Neural crest cell (in vitro differentiated cells): ENCODE measurements around the gene EIF4A3. TPM values are rescaled to one million over a fixed set of nuclear protein-coding genes. Genes with fewer than 3 reads are reported as not detected.
"Not testable (repeated sequence)": the region's sequence is repeated elsewhere in the genome, so short reads cannot be mapped to it uniquely, and the experiment has no call there.

Experiments used
- DNase-seq: peaks from one replicate; pipeline ENCODE4 v3.0.0; 2021; ENCODE audit warnings: low read depth, mixed read lengths, low spot score
- H3K27ac Mint-ChIP-seq: one replicate; pipeline ENCODE4 v1.8.0; 2021; ENCODE audit warnings: mild to moderate bottlenecking, mixed read lengths; ENCODE audit not compliant: unreplicated experiment
- H3K27me3 Mint-ChIP-seq: 2 replicates; pipeline ENCODE4 v1.8.0; 2021; ENCODE audit warnings: low read depth, mild to moderate bottlenecking, mixed read lengths
- H3K36me3 Mint-ChIP-seq: 2 replicates; pipeline ENCODE4 v1.8.0; 2021; ENCODE audit warnings: low read depth, mild to moderate bottlenecking, mixed read lengths
- H3K4me1 Mint-ChIP-seq: 2 replicates; pipeline ENCODE4 v1.8.0; 2021; ENCODE audit warnings: mixed read lengths
- H3K4me3 Mint-ChIP-seq: one replicate; pipeline ENCODE4 v1.8.0; 2021; ENCODE audit warnings: mild to moderate bottlenecking, mixed read lengths
- H3K9me3 Mint-ChIP-seq: 2 replicates; pipeline ENCODE4 v1.8.0; 2021; ENCODE audit warnings: mixed read lengths
- total RNA-seq: library from RNA; stranded (reverse); gene quantifications from 2 replicates; pipeline ENCODE4 v1.2.1, GENCODE V29; 2021
- TF ChIP-seq, protein P1 (sequence below): fragments of 200-600 bp; sonication (generic); conservative IDR thresholded peaks from 2 replicates; pipeline ENCODE4 v1.5.0; 2021; ENCODE audit warnings: antibody characterized with exemption, mild to moderate bottlenecking

Gene EIF4A3
- total RNA-seq, 1 donor from 2014 or later, result 141 TPM

DNA sequence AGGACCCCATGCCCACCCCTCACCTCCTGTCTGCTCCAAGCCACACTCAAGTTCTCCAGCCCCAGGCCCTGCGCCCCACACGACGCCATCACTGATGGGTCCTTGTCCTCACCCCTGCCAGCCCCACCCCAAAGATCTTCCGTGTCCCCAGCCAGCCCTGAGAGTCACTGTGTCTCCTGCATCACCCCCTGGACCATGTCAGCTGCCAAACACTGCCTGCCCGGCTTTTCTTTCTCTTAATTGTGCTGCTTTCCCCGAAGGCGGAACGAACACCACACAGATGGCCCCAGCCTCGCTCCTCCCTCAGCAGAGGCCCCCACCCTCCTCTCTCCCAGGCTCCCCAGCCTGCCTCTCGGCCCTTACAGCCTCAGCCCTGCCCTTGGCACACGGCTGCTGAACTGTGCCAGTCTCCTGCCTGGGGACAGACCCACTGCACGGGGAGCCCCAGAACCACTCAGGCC lies 50.3 kb downstream of the EIF4A3 start:
- Mint-ChIP-seq H3K4me3 (peak overlapping the region; percentile 27), H3K4me1 (peaks cover 12% of the 10 kb centered on the region)
- TF ChIP-seq, protein P1, sequence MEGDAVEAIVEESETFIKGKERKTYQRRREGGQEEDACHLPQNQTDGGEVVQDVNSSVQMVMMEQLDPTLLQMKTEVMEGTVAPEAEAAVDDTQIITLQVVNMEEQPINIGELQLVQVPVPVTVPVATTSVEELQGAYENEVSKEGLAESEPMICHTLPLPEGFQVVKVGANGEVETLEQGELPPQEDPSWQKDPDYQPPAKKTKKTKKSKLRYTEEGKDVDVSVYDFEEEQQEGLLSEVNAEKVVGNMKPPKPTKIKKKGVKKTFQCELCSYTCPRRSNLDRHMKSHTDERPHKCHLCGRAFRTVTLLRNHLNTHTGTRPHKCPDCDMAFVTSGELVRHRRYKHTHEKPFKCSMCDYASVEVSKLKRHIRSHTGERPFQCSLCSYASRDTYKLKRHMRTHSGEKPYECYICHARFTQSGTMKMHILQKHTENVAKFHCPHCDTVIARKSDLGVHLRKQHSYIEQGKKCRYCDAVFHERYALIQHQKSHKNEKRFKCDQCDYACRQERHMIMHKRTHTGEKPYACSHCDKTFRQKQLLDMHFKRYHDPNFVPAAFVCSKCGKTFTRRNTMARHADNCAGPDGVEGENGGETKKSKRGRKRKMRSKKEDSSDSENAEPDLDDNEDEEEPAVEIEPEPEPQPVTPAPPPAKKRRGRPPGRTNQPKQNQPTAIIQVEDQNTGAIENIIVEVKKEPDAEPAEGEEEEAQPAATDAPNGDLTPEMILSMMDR, result no peak

DNA sequence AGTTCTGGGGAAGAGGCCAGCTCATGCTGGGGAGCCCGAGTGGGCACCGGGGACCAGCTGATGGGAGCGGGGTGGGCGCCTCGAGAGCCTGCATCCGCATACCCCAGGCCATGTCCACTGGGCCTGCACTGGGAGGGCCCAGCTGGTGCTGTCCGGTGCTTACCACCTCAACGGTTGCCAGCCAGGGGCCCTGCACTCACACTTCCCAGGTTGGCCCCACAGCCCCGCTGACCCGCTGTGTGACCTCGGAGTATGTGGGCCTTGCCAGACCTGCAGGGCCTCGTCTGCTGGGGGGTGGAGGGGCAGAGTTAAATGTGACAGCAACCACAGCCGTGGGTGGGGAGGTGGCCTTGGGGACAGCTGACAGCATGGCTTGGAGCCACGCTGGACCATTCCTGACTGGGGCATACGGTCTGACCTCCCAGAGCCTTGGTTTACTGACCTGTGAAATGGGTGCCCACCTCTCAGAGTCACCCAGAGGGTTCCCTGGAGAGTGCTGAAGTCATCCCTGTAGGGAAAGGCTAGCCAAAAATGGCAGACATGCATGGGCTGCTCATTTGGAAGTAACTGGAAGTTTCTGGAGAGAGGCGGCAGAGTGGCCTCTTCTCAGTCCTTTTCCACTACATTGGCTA lies 51.0 kb downstream of the EIF4A3 start:
- H3K4me3 Mint-ChIP-seq, result no peak overlapping the region
- TF ChIP-seq, protein P1, result no peak
- DNase-seq, result no peak
- peak overlapping the region; percentile 35 for H3K27ac Mint-ChIP-seq
- no peaks in the 10 kb centered on the region for H3K27me3 Mint-ChIP-seq
- no peaks in the 10 kb centered on the region for H3K9me3 Mint-ChIP-seq
- no peaks in the 10 kb centered on the region for H3K36me3 Mint-ChIP-seq
- peaks cover 16% of the 10 kb centered on the region for H3K4me1 Mint-ChIP-seq

More for the DNA sequence above, 50.3 kb downstream of the EIF4A3 start:
- Mint-ChIP-seq H3K27me3 (no peaks in the 10 kb centered on the region), H3K36me3 (no peaks in the 10 kb centered on the region), H3K27ac (no peak overlapping the region), H3K9me3 (no peaks in the 10 kb centered on the region)
- DNase-seq, result no peak

DNA sequence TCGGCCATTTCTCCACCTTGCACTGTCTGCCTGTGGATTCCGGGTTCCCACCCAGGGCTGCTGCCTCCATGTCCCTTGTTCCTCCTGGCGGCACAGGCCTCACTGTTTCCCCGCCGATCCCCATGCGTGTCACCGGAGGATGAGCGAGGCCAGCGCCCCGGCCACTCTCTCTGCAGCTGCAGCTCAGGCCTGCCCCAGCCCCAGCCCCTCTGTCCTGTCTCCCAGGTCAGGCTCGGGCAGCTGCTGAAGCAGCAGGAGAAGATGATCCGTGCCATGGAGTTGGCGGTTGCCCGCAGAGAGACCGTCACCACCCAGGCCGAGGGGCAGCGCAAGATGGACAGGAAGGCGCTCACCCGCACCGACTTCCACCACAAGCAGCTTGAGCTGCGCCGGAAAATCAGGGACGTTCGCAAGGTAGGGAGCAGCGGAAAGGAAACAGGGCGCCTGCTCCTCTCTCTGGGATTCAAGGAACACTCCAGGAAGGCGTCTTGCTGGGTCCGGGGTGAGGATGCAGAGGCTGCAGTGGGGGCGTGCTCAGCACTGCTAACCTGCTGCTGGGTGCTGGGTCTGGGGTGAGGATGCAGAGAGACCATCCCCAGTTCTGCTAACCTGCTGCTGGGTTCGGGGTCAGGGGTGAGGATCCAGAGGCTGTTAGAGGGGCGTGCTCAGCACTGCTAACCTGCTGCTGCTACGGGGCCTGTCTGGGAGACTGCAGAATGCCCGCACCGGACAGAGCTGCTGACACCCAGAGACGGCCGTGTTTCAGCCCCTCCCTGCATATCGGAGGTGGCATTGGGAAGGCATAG lies 51.7 kb downstream of the EIF4A3 start:
- H3K27me3 Mint-ChIP-seq, result no peaks in the 10 kb centered on the region
- H3K36me3 Mint-ChIP-seq, result no peaks in the 10 kb centered on the region
- no peak overlapping the region for H3K4me3 Mint-ChIP-seq
- no peak for DNase-seq
- H3K27ac Mint-ChIP-seq, result peak overlapping the region; percentile 35
- peaks cover 13% of the 10 kb centered on the region for H3K4me1 Mint-ChIP-seq
- no peaks in the 10 kb centered on the region for H3K9me3 Mint-ChIP-seq
- TF ChIP-seq, protein P1, result no peak

DNA sequence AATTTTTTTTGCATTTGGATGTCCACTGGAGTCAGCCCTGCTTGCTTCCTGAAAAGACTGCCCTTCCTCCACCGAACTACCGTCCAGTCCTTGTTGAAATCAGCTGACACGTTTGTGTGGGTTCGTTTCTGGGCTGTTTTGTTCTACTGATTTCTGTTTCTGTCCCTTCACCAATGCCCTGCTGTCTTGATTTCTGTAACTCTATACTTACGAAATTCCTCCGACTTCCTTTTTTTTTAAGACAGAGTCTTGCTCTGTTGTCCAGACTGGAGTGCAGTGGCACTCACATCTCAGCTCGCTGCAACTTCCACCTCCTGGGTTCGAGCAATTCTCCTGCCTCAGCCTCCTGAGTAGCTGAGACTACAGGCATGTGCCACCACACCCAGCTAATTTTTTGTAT lies 54.0 kb downstream of the EIF4A3 start:
- Mint-ChIP-seq H3K36me3 (no peaks in the 10 kb centered on the region), H3K27ac (no peak overlapping the region), H3K4me3 (no peak overlapping the region), H3K9me3 (no peaks in the 10 kb centered on the region), H3K27me3 (no peaks in the 10 kb centered on the region), H3K4me1 (peaks cover 13% of the 10 kb centered on the region)
- TF ChIP-seq, protein P1, result no peak
- DNase-seq, result no peak

DNA sequence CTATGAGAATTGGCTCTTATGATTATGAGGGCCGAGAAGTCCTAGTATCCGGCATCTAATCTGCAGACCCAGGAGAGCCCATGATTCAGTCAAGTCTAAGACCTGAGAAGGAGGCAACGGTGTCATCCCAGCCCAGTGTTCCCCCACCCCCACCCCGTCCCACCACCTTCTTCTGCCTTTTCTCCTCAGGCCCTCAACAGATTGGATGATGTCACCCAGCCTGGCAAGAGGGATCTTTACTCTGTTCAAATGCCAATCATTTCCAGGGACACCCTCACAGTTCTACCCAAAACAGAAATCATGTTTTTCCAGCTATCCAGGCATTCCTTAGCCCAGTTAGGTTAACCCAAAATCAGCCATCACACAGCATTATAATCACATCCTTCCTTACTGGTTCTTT lies 55.6 kb downstream of the EIF4A3 start:
- Mint-ChIP-seq H3K27me3 (no peaks in the 10 kb centered on the region), H3K4me1 (peaks cover 6% of the 10 kb centered on the region), H3K9me3 (no peaks in the 10 kb centered on the region), H3K4me3 (no peak overlapping the region), H3K27ac (peak overlapping the region; percentile 79), H3K36me3 (no peaks in the 10 kb centered on the region)
- no peak for DNase-seq
- TF ChIP-seq, protein P1, result no peak

DNA sequence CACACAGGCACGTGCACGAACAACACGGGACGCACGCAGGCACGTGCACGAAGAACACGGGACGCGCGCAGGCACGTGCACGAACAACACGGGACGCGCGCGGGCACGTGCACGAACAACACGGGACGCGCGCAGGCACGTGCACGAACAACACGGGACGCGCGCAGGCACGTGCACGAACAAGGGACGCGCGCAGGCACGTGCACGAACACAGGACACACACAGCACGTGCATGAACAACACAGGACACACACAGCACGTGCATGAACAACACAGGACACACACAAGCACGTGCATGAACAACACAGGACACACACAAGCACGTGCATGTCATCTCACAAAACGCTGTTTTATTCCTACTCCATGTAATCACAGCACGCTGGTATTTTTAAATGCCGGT lies 56.8 kb downstream of the EIF4A3 start:
- H3K27ac Mint-ChIP-seq, H3K9me3 Mint-ChIP-seq, H3K36me3 Mint-ChIP-seq, H3K27me3 Mint-ChIP-seq, H3K4me1 Mint-ChIP-seq, DNase-seq, H3K4me3 Mint-ChIP-seq: not testable (repeated sequence)
